T-helper 2 cell treated with Interferon-gamma antibody and Interleukin-4, amounts not matched to agents 5 μg/mL and 100 μg/mL, for 36 hours (primary cell): ENCODE data around the gene MMP11.

ENCODE experiments used
- DNase-seq: peaks from one replicate; pipeline ENCODE4 v3.0.0; 2021; ENCODE audit warnings: low spot score
- H3K27ac Mint-ChIP-seq: one replicate; pipeline ENCODE4 v1.8.0; 2021; ENCODE audit warnings: mild to moderate bottlenecking, mixed read lengths
- H3K27me3 Mint-ChIP-seq: one replicate; pipeline ENCODE4 v1.8.0; 2021; ENCODE audit warnings: low read depth, mixed read lengths
- H3K36me3 Mint-ChIP-seq: one replicate; pipeline ENCODE4 v1.8.0; 2021; ENCODE audit warnings: low read depth, mixed read lengths
- H3K4me1 Mint-ChIP-seq: one replicate; pipeline ENCODE4 v1.8.0; 2021; ENCODE audit warnings: low read depth, mixed read lengths
- H3K4me3 Mint-ChIP-seq: one replicate; pipeline ENCODE4 v1.8.0; 2022; ENCODE audit warnings: mild to moderate bottlenecking, moderate library complexity, mixed read lengths
- H3K9me3 Mint-ChIP-seq: one replicate; pipeline ENCODE4 v1.8.0; 2021; ENCODE audit warnings: mixed read lengths

Gene MMP11

GRCh38 chr22:23791738-23792645 is 19.3 kb downstream of the MMP11 start:
- Mint-ChIP-seq H3K27ac (no peak overlapping the region), H3K9me3 (no peaks in the 10 kb centered on the region), H3K27me3 (no peaks in the 10 kb centered on the region), H3K36me3 (peaks cover 34% of the 10 kb centered on the region), H3K4me1 (peaks cover 21% of the 10 kb centered on the region), H3K4me3 (no peak overlapping the region)
- no peak for DNase-seq

GRCh38 chr22:23793326-23793725 is 20.7 kb downstream of the MMP11 start:
- no peak for DNase-seq
- Mint-ChIP-seq H3K36me3 (peaks cover 35% of the 10 kb centered on the region), H3K4me3 (no peak overlapping the region), H3K9me3 (no peaks in the 10 kb centered on the region), H3K27ac (no peak overlapping the region), H3K27me3 (no peaks in the 10 kb centered on the region), H3K4me1 (peaks cover 15% of the 10 kb centered on the region)

- H3K4me1 Mint-ChIP-seq = peaks cover 4% of the 10 kb centered on the region
- H3K9me3 Mint-ChIP-seq = no peaks in the 10 kb centered on the region
- no peak overlapping the region for H3K4me3 Mint-ChIP-seq
- no peaks in the 10 kb centered on the region for H3K27me3 Mint-ChIP-seq
- H3K27ac Mint-ChIP-seq = no peak overlapping the region
- no peak for DNase-seq
- peaks cover 43% of the 10 kb centered on the region for H3K36me3 Mint-ChIP-seq
Observed at GRCh38 chr22:23796461-23796860, 23.8 kb downstream of the MMP11 start.

- Mint-ChIP-seq H3K4me3 (no peak overlapping the region), H3K9me3 (no peaks in the 10 kb centered on the region), H3K4me1 (no peaks in the 10 kb centered on the region), H3K27me3 (no peaks in the 10 kb centered on the region), H3K36me3 (peaks cover 51% of the 10 kb centered on the region), H3K27ac (no peak overlapping the region)
- DNase-seq = no peak
Observed at GRCh38 chr22:23800297-23801237, 27.9 kb downstream of the MMP11 start.

- Mint-ChIP-seq H3K27me3 (no peaks in the 10 kb centered on the region), H3K4me1 (no peaks in the 10 kb centered on the region), H3K27ac (no peak overlapping the region), H3K9me3 (no peaks in the 10 kb centered on the region), H3K4me3 (no peak overlapping the region), H3K36me3 (peaks cover 46% of the 10 kb centered on the region)
- no peak for DNase-seq
Observed at GRCh38 chr22:23801238-23801821, 28.7 kb downstream of the MMP11 start.

- Mint-ChIP-seq H3K4me1 (no peaks in the 10 kb centered on the region), H3K27ac (no peak overlapping the region)
Observed at GRCh38 chr22:23801886-23802377, 29.3 kb downstream of the MMP11 start.

GRCh38 chr22:23803001-23803819 is 30.6 kb downstream of the MMP11 start:
- no peaks in the 10 kb centered on the region for H3K27me3 Mint-ChIP-seq
- H3K4me1 Mint-ChIP-seq = no peaks in the 10 kb centered on the region
- no peak for DNase-seq
- H3K27ac Mint-ChIP-seq = peak overlapping the region; percentile 36
- no peak overlapping the region for H3K4me3 Mint-ChIP-seq
- peaks cover 48% of the 10 kb centered on the region for H3K36me3 Mint-ChIP-seq
- no peaks in the 10 kb centered on the region for H3K9me3 Mint-ChIP-seq

More at GRCh38 chr22:23801886-23802377, 29.3 kb downstream of the MMP11 start:
- Mint-ChIP-seq H3K9me3 (no peaks in the 10 kb centered on the region), H3K27me3 (no peaks in the 10 kb centered on the region), H3K36me3 (peaks cover 42% of the 10 kb centered on the region), H3K4me3 (no peak overlapping the region)
- DNase-seq = no peak

- DNase-seq = no peak
- H3K4me3 Mint-ChIP-seq = no peak overlapping the region
- no peaks in the 10 kb centered on the region for H3K4me1 Mint-ChIP-seq
- no peak overlapping the region for H3K27ac Mint-ChIP-seq
- H3K27me3 Mint-ChIP-seq = no peaks in the 10 kb centered on the region
- no peaks in the 10 kb centered on the region for H3K9me3 Mint-ChIP-seq
- peaks cover 44% of the 10 kb centered on the region for H3K36me3 Mint-ChIP-seq
Observed at GRCh38 chr22:23804781-23805291, 32.2 kb downstream of the MMP11 start.

- peaks cover 30% of the 10 kb centered on the region for H3K36me3 Mint-ChIP-seq
- H3K9me3 Mint-ChIP-seq = no peaks in the 10 kb centered on the region
- H3K27me3 Mint-ChIP-seq = no peaks in the 10 kb centered on the region
- H3K27ac Mint-ChIP-seq = no peak overlapping the region
- H3K4me3 Mint-ChIP-seq = no peak overlapping the region
- no peak for DNase-seq
- no peaks in the 10 kb centered on the region for H3K4me1 Mint-ChIP-seq
Observed at GRCh38 chr22:23806837-23807236, 34.2 kb downstream of the MMP11 start.

GRCh38 chr22:23812378-23812777 is 39.7 kb downstream of the MMP11 start:
- Mint-ChIP-seq H3K27ac (no peak overlapping the region), H3K4me3 (no peak overlapping the region)

GRCh38 chr22:23815541-23816155 is 43.0 kb downstream of the MMP11 start:
- H3K27me3 Mint-ChIP-seq = no peaks in the 10 kb centered on the region
- DNase-seq = no peak
- H3K27ac Mint-ChIP-seq = no peak overlapping the region
- H3K4me3 Mint-ChIP-seq = no peak overlapping the region
- H3K9me3 Mint-ChIP-seq = no peaks in the 10 kb centered on the region
- peaks cover 6% of the 10 kb centered on the region for H3K4me1 Mint-ChIP-seq
- H3K36me3 Mint-ChIP-seq = peaks cover 55% of the 10 kb centered on the region

More at GRCh38 chr22:23812378-23812777, 39.7 kb downstream of the MMP11 start:
- Mint-ChIP-seq H3K9me3 (no peaks in the 10 kb centered on the region), H3K4me1 (no peaks in the 10 kb centered on the region), H3K36me3 (peaks cover 33% of the 10 kb centered on the region), H3K27me3 (no peaks in the 10 kb centered on the region)
- DNase-seq = no peak

GRCh38 chr22:23816156-23816976 is 43.7 kb downstream of the MMP11 start:
- Mint-ChIP-seq H3K4me1 (peaks cover 12% of the 10 kb centered on the region), H3K4me3 (no peak overlapping the region), H3K27me3 (no peaks in the 10 kb centered on the region), H3K9me3 (no peaks in the 10 kb centered on the region), H3K27ac (no peak overlapping the region), H3K36me3 (peaks cover 62% of the 10 kb centered on the region)
- no peak for DNase-seq
